HCT116 (cell line): ENCODE results near the gene SGMS1. TPM values are rescaled to one million over a fixed set of nuclear protein-coding genes. Genes with fewer than 3 reads are reported as not detected.

Source experiments
- ATAC-seq: fragments of 200-7000 bp; cut with Tn5 transposase; 2 replicates; pipeline ENCODE4 v1.9.1; 2020; ENCODE audit warnings: mild to moderate bottlenecking, moderate library complexity
- BruUV-seq: library from RNA; stranded (reverse); fragments of 400-500 nt; replicated peaks from 2 replicates; lab custom pipeline; 2021; lab: Mats Ljungman, UMichigan
- CTCF ChIA-PET: fragments of 300-600 bp; sonication (Branson Sonifier 250); formaldehyde crosslinking; loops from one replicate; lab custom pipeline; 2021; ENCODE audit warnings: antibody characterized with exemption; lab: Charles Lee
- POLR2A ChIA-PET: fragments of 300-600, 350-600 bp; sonication (Branson Sonifier 250); formaldehyde crosslinking; loops from one replicate; lab custom pipeline; 2021; ENCODE audit warnings: antibody characterized with exemption; lab: Charles Lee
- RAD21 ChIA-PET, 2 experiments: fragments of 300-600 bp; sonication (Branson Sonifier 250); formaldehyde crosslinking; loops; one replicate each; lab custom pipeline; 2023; ENCODE audit warnings: low total read pairs in 2 of 2; ENCODE audit not compliant: uncharacterized antibody in 2 of 2, unreplicated experiment in 2 of 2, low non-redundant PET in 1 of 2; lab: Charles Lee
- DNase-seq: peaks from one replicate; pipeline ENCODE4 v3.0.0-alpha.2; 2010; ENCODE audit warnings: low read depth, low spot score
- H2AFZ ChIP-seq: fragments of 200-600 bp; shearing (Covaris generic), sonication (generic); 2 replicates; pipeline ENCODE4 v1.6.1; 2017; ENCODE audit warnings: low read depth, mixed run types, mixed read lengths, antibody characterized with exemption, low read length; ENCODE audit not compliant: poor library complexity, severe bottlenecking
- H3K27ac ChIP-seq: 2 replicates; pipeline ENCODE4 v1.5.1; 2012; ENCODE audit warnings: low read depth, low read length
- H3K27me3 ChIP-seq: fragments of 200-600 bp; sonication (generic); 2 replicates; pipeline ENCODE4 v1.6.1; 2016; ENCODE audit warnings: mixed run types, low read length, mixed read lengths; ENCODE audit not compliant: insufficient read depth
- H3K36me3 ChIP-seq, 2 experiments: fragments of 200-500 bp in 1 of 2; fragments of 200-600 bp in 1 of 2; sonication (Bioruptor generic) in 1 of 2; sonication (generic) in 1 of 2; 2 replicates each; pipeline versions ENCODE4 v1.5.1 to v1.6.1; 2014 to 2016; ENCODE audit warnings: low read length in 2 of 2, inconsistent platforms in 1 of 2, mixed read lengths in 1 of 2, mixed run types in 1 of 2; ENCODE audit not compliant: insufficient read depth in 2 of 2, control insufficient read depth in 1 of 2
- H3K4me1 ChIP-seq, 2 experiments: fragments of 200-600 bp in 1 of 2; sonication (generic) in 1 of 2; 2 replicates each; pipeline versions ENCODE4 v1.5.1 to v1.6.1; 2012 to 2017; ENCODE audit warnings: low read length in 2 of 2, inconsistent platforms in 1 of 2, mild to moderate bottlenecking in 1 of 2, mixed read lengths in 1 of 2, mixed run types in 1 of 2, moderate library complexity in 1 of 2; ENCODE audit not compliant: insufficient read depth in 2 of 2, control insufficient read depth in 1 of 2
- H3K4me2 ChIP-seq: fragments of 200-600 bp; sonication (generic); 2 replicates; pipeline ENCODE4 v1.6.1; 2017; ENCODE audit warnings: mixed run types, low read length, mixed read lengths
- H3K4me3 ChIP-seq, 2 experiments: fragments of 200-600 bp in 1 of 2; sonication (generic) in 1 of 2; replicated peaks in 1 of 2; 2 replicates each; pipeline ENCODE4 v1.5.1; 2011 to 2016; ENCODE audit warnings: low read length in 2 of 2, control low read depth in 1 of 2, low read depth in 1 of 2, mild to moderate bottlenecking in 1 of 2, mixed read lengths in 1 of 2, mixed run types in 1 of 2
- H3K79me2 ChIP-seq: fragments of 200-600 bp; sonication (generic); 2 replicates; pipeline ENCODE4 v1.6.1; 2017; ENCODE audit warnings: mild to moderate bottlenecking, mixed run types, low read length, moderate library complexity, mixed read lengths; ENCODE audit not compliant: insufficient read depth
- H3K9ac ChIP-seq: fragments of 200-600 bp; sonication (generic); 2 replicates; pipeline ENCODE4 v1.6.1; 2016; ENCODE audit warnings: low read length, mixed read lengths
- H3K9me2 ChIP-seq: fragments of 200-600 bp; sonication (generic), shearing (Covaris generic); 2 replicates; pipeline ENCODE4 v1.6.1; 2017; ENCODE audit warnings: mixed run types, mild to moderate bottlenecking, moderate library complexity; ENCODE audit not compliant: insufficient read depth
- H3K9me3 ChIP-seq, 2 experiments: fragments of 200-500 bp in 1 of 2; fragments of 200-600 bp in 1 of 2; sonication (Bioruptor generic) in 1 of 2; sonication (generic) in 1 of 2; 2 replicates each; pipeline ENCODE4 v1.6.1; 2014 to 2017; ENCODE audit warnings: low read length in 2 of 2, mixed read lengths in 2 of 2, inconsistent platforms in 1 of 2, low read depth in 1 of 2, mild to moderate bottlenecking in 1 of 2, mixed run types in 1 of 2, moderate library complexity in 1 of 2; ENCODE audit not compliant: control insufficient read depth in 1 of 2, insufficient read depth in 1 of 2
- H4K20me1 ChIP-seq: fragments of 200-600 bp; sonication (generic), shearing (Covaris generic); 2 replicates; pipeline ENCODE4 v1.6.1; 2017; ENCODE audit warnings: mixed run types, mild to moderate bottlenecking, moderate library complexity; ENCODE audit not compliant: insufficient read depth
- CBX3 ChIP-seq: IDR thresholded peaks from 2 replicates; pipeline ENCODE4 v1.6.1; 2012; ENCODE audit warnings: low read depth
- CEBPB ChIP-seq: IDR thresholded peaks from 2 replicates; pipeline ENCODE4 v1.6.1; 2012; ENCODE audit warnings: low read depth
- CTCF ChIP-seq, 3 experiments: fragments of 200-600 bp in 1 of 3; sonication (generic) in 1 of 3; IDR thresholded peaks in 2 of 3; conservative IDR thresholded peaks in 1 of 3; 2 replicates each; pipeline ENCODE4 v1.5.1; 2012 to 2017; ENCODE audit warnings: low read depth in 2 of 3, low read length in 2 of 3, antibody characterized with exemption in 1 of 3, borderline replicate concordance in 1 of 3, control low read depth in 1 of 3, mild to moderate bottlenecking in 1 of 3, mixed read lengths in 1 of 3, mixed run types in 1 of 3, moderate library complexity in 1 of 3; ENCODE audit not compliant: insufficient read depth in 1 of 3
- EGR1 ChIP-seq: IDR thresholded peaks from 2 replicates; pipeline ENCODE4 v1.6.1; 2012; ENCODE audit warnings: low read depth
- FOSL1 ChIP-seq: IDR thresholded peaks from 2 replicates; pipeline ENCODE4 v1.6.1; 2012; ENCODE audit warnings: low read depth
- POLR2A ChIP-seq: IDR thresholded peaks from 2 replicates; pipeline ENCODE4 v1.7.0; 2011; ENCODE audit warnings: borderline replicate concordance; ENCODE audit not compliant: insufficient read depth, insufficient read length; ENCODE audit errors: extremely low read depth
- POLR2AphosphoS5 ChIP-seq: IDR thresholded peaks from 2 replicates; pipeline ENCODE4 v1.6.1; 2011; ENCODE audit warnings: mild to moderate bottlenecking, low read depth, low read length, moderate library complexity
- REST ChIP-seq: IDR thresholded peaks from 2 replicates; pipeline ENCODE4 v1.6.1; 2012; ENCODE audit warnings: low read depth
- SP1 ChIP-seq: IDR thresholded peaks from 2 replicates; pipeline ENCODE4 v1.6.1; 2012; ENCODE audit warnings: low read depth
- SRF ChIP-seq: IDR thresholded peaks from 2 replicates; pipeline ENCODE4 v1.6.1; 2012; ENCODE audit warnings: low read depth
- TCF7L2 ChIP-seq: IDR thresholded peaks from 2 replicates; pipeline ENCODE4 v1.7.0; 2011; ENCODE audit warnings: borderline replicate concordance, inconsistent platforms; ENCODE audit not compliant: insufficient read depth, insufficient read length; ENCODE audit errors: extremely low read depth
- YY1 ChIP-seq: IDR thresholded peaks from 2 replicates; pipeline ENCODE4 v1.6.1; 2011; ENCODE audit warnings: low read length, low read depth, moderate library complexity, mild to moderate bottlenecking; ENCODE audit not compliant: insufficient replicate concordance; ENCODE audit errors: extremely low read depth
- ZBTB33 ChIP-seq: IDR thresholded peaks from 2 replicates; pipeline ENCODE4 v1.6.1; 2011; ENCODE audit warnings: mild to moderate bottlenecking, low read length, moderate library complexity; ENCODE audit not compliant: insufficient replicate concordance; ENCODE audit errors: extremely low read depth
- intact Hi-C: fragments of 100-400 bp; cut with micrococcal nuclease; formaldehyde crosslinking; loops from 2 replicates; pipeline ENCODE4 v1.10.0; 2022
- total RNA-seq: library from RNA; stranded (reverse); gene quantifications from one replicate; pipeline ENCODE4 v1.2.1, GENCODE V29; 2021; ENCODE audit not compliant: unreplicated experiment

Gene SGMS1
- total RNA-seq, 1 experiment from 2014 or later, result 29.1 TPM

GRCh38 chr10:50480054-50481007 is 143.4 kb downstream of the SGMS1 start:
- no TSS peak for BruUV-seq
- no peaks in the 10 kb centered on the region for H3K79me2 ChIP-seq
- DNase-seq (no peak), ATAC-seq (no peak)
- ChIA-PET RAD21 (no interaction called here), CTCF (no interaction called here), POLR2A (no interaction called here)
- H3K9me3 ChIP-seq, result no peaks in the 10 kb centered on the region
- no peak overlapping the region for H3K4me3 ChIP-seq
- no peak overlapping the region for H2AFZ ChIP-seq
- no peaks in the 10 kb centered on the region for H3K4me1 ChIP-seq
- intact Hi-C loops, result no loop called here
- no peak overlapping the region for H3K4me2 ChIP-seq
- H3K27me3 ChIP-seq, result no peaks in the 10 kb centered on the region
- TF ChIP-seq FOSL1 (no peak), TCF7L2 (no peak), CEBPB (no peak), POLR2AphosphoS5 (no peak), POLR2A (no peak), SP1 (no peak), REST (no peak), CBX3 (no peak), SRF (no peak), CTCF (IDR thresholded peaks at IDR 0.05 in 2 of 3, conservative IDR thresholded peaks at IDR 0.05 in 1 of 3; ENCODE audit: borderline replicate concordance in 1 of 3, insufficient read depth in 1 of 3, low read depth in 2 of 3, low read length in 2 of 3) (no peak), YY1 (no peak), ZBTB33 (no peak), EGR1 (no peak)
- H3K9me2 ChIP-seq, result no peaks in the 10 kb centered on the region
- no peak overlapping the region for H3K27ac ChIP-seq
- no peak overlapping the region for H3K9ac ChIP-seq
- H3K36me3 ChIP-seq, result no peaks in the 10 kb centered on the region; a peak in 1 of 4 replicates
- H4K20me1 ChIP-seq, result no peaks in the 10 kb centered on the region
